PC-3 (cell line): ENCODE measurements around the gene DHX57. TPM values are rescaled to one million over a fixed set of nuclear protein-coding genes. Genes with fewer than 3 reads are reported as not detected.

Source experiments
- ATAC-seq: fragments of 200-7000 bp; cut with Tn5 transposase; 2 replicates; pipeline ENCODE4 v1.9.1; 2020; ENCODE audit warnings: mild to moderate bottlenecking, moderate library complexity
- BruUV-seq: library from RNA; stranded (reverse); fragments of 400-500 nt; replicated peaks from 2 replicates; lab custom pipeline; 2021; lab: Mats Ljungman, UMichigan
- CTCF ChIA-PET: fragments of 300-600 bp; sonication (Branson Sonifier 250); formaldehyde crosslinking; loops from one replicate; lab custom pipeline; 2022; ENCODE audit warnings: antibody characterized with exemption; lab: Charles Lee
- POLR2A ChIA-PET: fragments of 300-600 bp; sonication (Branson Sonifier 250); formaldehyde crosslinking; loops from one replicate; lab custom pipeline; 2022; ENCODE audit warnings: antibody characterized with exemption; ENCODE audit not compliant: unreplicated experiment; lab: Charles Lee
- DNase-seq: peaks from one replicate; pipeline ENCODE4 v3.0.0-alpha.2; 2015
- H2AFZ ChIP-seq: fragments of 300-600 bp; sonication (generic); 2 replicates; pipeline ENCODE4 v1.6.0; 2016; ENCODE audit warnings: antibody characterized with exemption, low read length
- H3F3A ChIP-seq: fragments of 300-600 bp; sonication (generic); one replicate; pipeline ENCODE4 v1.6.0; 2017; ENCODE audit warnings: antibody characterized with exemption, low read length, control low read depth, mild to moderate bottlenecking; ENCODE audit not compliant: unreplicated experiment
- H3K27ac ChIP-seq: fragments of 300-600 bp; sonication (generic); 2 replicates; pipeline ENCODE4 v1.5.1; 2016; ENCODE audit warnings: mild to moderate bottlenecking, low read length
- H3K27me3 ChIP-seq: fragments of 300-600 bp; sonication (generic); 2 replicates; pipeline ENCODE4 v1.6.1; 2016; ENCODE audit warnings: low read length, mixed read lengths
- H3K36me3 ChIP-seq: fragments of 300-600 bp; sonication (generic); 2 replicates; pipeline ENCODE4 v1.6.1; 2016; ENCODE audit warnings: low read depth, mixed run types, low read length, mixed read lengths
- H3K4me1 ChIP-seq: fragments of 300-600 bp; sonication (generic); 2 replicates; pipeline ENCODE4 v1.5.1; 2016; ENCODE audit warnings: low read length; ENCODE audit not compliant: insufficient read depth
- H3K4me2 ChIP-seq: fragments of 300-600 bp; sonication (generic); 2 replicates; pipeline ENCODE4 v1.6.0; 2016; ENCODE audit warnings: low read length
- H3K4me3 ChIP-seq: fragments of 300-600 bp; sonication (generic); 2 replicates; pipeline ENCODE4 v1.5.1; 2016; ENCODE audit warnings: mild to moderate bottlenecking, low read length, mixed read lengths
- H3K79me2 ChIP-seq: fragments of 300-600 bp; sonication (generic); 2 replicates; pipeline ENCODE4 v1.6.1; 2017; ENCODE audit warnings: low read length, mixed read lengths
- H3K9ac ChIP-seq: fragments of 300-600 bp; sonication (generic); 2 replicates; pipeline ENCODE4 v1.6.0; 2016; ENCODE audit warnings: mild to moderate bottlenecking, low read length
- H3K9me2 ChIP-seq: fragments of 300-600 bp; sonication (generic); replicated peaks from 2 replicates; pipeline ENCODE4 v1.6.1; 2016; ENCODE audit warnings: mixed run types, low read length, mixed read lengths
- H3K9me3 ChIP-seq: fragments of 300-600 bp; sonication (generic); 2 replicates; pipeline ENCODE4 v1.6.1; 2016; ENCODE audit warnings: low read length, mixed read lengths
- H4K20me1 ChIP-seq: fragments of 300-600 bp; sonication (generic); 2 replicates; pipeline ENCODE4 v1.6.1; 2016; ENCODE audit warnings: low read length, mixed read lengths
- EZH2 ChIP-seq: fragments of 300-600 bp; sonication (generic); IDR thresholded peaks from one replicate; pipeline ENCODE4 v1.6.1; 2017; ENCODE audit warnings: antibody characterized with exemption, mild to moderate bottlenecking, low read length; ENCODE audit not compliant: unreplicated experiment
- EZH2phosphoT487 ChIP-seq: fragments of 300-600 bp; sonication (generic); IDR thresholded peaks from 2 replicates; pipeline ENCODE4 v1.6.1; 2018; ENCODE audit warnings: mild to moderate bottlenecking, antibody characterized with exemption, low read length, borderline replicate concordance
- intact Hi-C: fragments of 100-400 bp; cut with micrococcal nuclease; formaldehyde crosslinking; loops from 2 replicates; pipeline ENCODE4 v1.9.0; 2023
- total RNA-seq: library from RNA; depleted of rRNA; stranded (reverse); fragments of >200 nt; gene quantifications from 2 replicates; pipeline ENCODE4 v1.2.3, GENCODE V29; 2014
- TF ChIP-seq, protein P1 (sequence below): fragments of 300-600 bp; sonication (generic); conservative IDR thresholded peaks from 2 replicates; pipeline ENCODE4 v1.5.1; 2017; ENCODE audit warnings: antibody characterized with exemption, low read depth, mild to moderate bottlenecking, low read length

DHX57 gene
- total RNA-seq, 1 experiment from 2014 or later, result 17.5 TPM

GRCh38 chr2:38815936-38816335 is 59.8 kb downstream of the DHX57 start:
- H4K20me1 ChIP-seq, result no peaks in the 10 kb centered on the region
- no TSS peak for BruUV-seq
- ChIA-PET CTCF (no interaction called here), POLR2A (no interaction called here)
- H3K9ac ChIP-seq, result no peak overlapping the region
- H3K9me2 ChIP-seq, result no peaks in the 10 kb centered on the region
- H3K4me3 ChIP-seq, result no peak overlapping the region
- no peaks in the 10 kb centered on the region for H3K79me2 ChIP-seq
- no peaks in the 10 kb centered on the region for H3K27me3 ChIP-seq
- H3K27ac ChIP-seq, result no peak overlapping the region
- H3K9me3 ChIP-seq, result no peaks in the 10 kb centered on the region
- peaks cover 21% of the 10 kb centered on the region for H3K36me3 ChIP-seq
- H3K4me1 ChIP-seq, result no peaks in the 10 kb centered on the region
- no peak overlapping the region for H2AFZ ChIP-seq
- no peak overlapping the region for H3K4me2 ChIP-seq
- DNase-seq (no peak), ATAC-seq (no peak)
- TF ChIP-seq EZH2 (no peak), EZH2phosphoT487 (no peak)
- TF ChIP-seq, protein P1, sequence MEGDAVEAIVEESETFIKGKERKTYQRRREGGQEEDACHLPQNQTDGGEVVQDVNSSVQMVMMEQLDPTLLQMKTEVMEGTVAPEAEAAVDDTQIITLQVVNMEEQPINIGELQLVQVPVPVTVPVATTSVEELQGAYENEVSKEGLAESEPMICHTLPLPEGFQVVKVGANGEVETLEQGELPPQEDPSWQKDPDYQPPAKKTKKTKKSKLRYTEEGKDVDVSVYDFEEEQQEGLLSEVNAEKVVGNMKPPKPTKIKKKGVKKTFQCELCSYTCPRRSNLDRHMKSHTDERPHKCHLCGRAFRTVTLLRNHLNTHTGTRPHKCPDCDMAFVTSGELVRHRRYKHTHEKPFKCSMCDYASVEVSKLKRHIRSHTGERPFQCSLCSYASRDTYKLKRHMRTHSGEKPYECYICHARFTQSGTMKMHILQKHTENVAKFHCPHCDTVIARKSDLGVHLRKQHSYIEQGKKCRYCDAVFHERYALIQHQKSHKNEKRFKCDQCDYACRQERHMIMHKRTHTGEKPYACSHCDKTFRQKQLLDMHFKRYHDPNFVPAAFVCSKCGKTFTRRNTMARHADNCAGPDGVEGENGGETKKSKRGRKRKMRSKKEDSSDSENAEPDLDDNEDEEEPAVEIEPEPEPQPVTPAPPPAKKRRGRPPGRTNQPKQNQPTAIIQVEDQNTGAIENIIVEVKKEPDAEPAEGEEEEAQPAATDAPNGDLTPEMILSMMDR, result no peak
- intact Hi-C loops, result no loop called here
- no peaks in the 10 kb centered on the region for H3F3A ChIP-seq

GRCh38 chr2:38810488-38810887 is 65.2 kb downstream of the DHX57 start:
- H3K9me3 ChIP-seq, result no peaks in the 10 kb centered on the region
- ChIA-PET CTCF (no interaction called here), POLR2A (no interaction called here)
- H2AFZ ChIP-seq, result no peak overlapping the region
- H4K20me1 ChIP-seq, result no peaks in the 10 kb centered on the region
- peaks cover 10% of the 10 kb centered on the region; the same call in 1 of the 2 replicates for H3K36me3 ChIP-seq
- no peak overlapping the region for H3K9ac ChIP-seq
- no peak overlapping the region for H3K27ac ChIP-seq
- H3K4me3 ChIP-seq, result no peak overlapping the region
- no peak for DNase-seq
- H3K9me2 ChIP-seq, result no peaks in the 10 kb centered on the region
- no peaks in the 10 kb centered on the region for H3K4me1 ChIP-seq
- no peaks in the 10 kb centered on the region for H3F3A ChIP-seq
- BruUV-seq, result no TSS peak
- intact Hi-C loops, result no loop called here
- no peak overlapping the region for H3K4me2 ChIP-seq
- ATAC-seq, result no peak
- H3K27me3 ChIP-seq, result no peaks in the 10 kb centered on the region
- TF ChIP-seq EZH2 (no peak), EZH2phosphoT487 (no peak)
- TF ChIP-seq, protein P1, result no peak
- H3K79me2 ChIP-seq, result no peaks in the 10 kb centered on the region

- no peaks in the 10 kb centered on the region for H3K79me2 ChIP-seq
- peaks cover 7% of the 10 kb centered on the region; the same call in 1 of the 2 replicates for H3K36me3 ChIP-seq
- no peaks in the 10 kb centered on the region for H3K9me3 ChIP-seq
- H3K9me2 ChIP-seq, result no peaks in the 10 kb centered on the region
- BruUV-seq, result no TSS peak
- no peak overlapping the region for H3K4me2 ChIP-seq
- DNase-seq, result no peak
- POLR2A ChIA-PET, result no interaction called here
- H4K20me1 ChIP-seq, result no peaks in the 10 kb centered on the region
- CTCF ChIA-PET, result no interaction called here
- no peaks in the 10 kb centered on the region for H3F3A ChIP-seq
- intact Hi-C loops, result no loop called here
- no peak overlapping the region for H2AFZ ChIP-seq
- H3K27me3 ChIP-seq, result no peaks in the 10 kb centered on the region
- no peaks in the 10 kb centered on the region for H3K4me1 ChIP-seq
- H3K27ac ChIP-seq, result no peak overlapping the region
- ATAC-seq, result no peak
- TF ChIP-seq EZH2 (no peak), EZH2phosphoT487 (no peak)
- TF ChIP-seq, protein P1, result no peak
- no peak overlapping the region for H3K9ac ChIP-seq
- no peak overlapping the region for H3K4me3 ChIP-seq
Observed at GRCh38 chr2:38808677-38809076, 67.1 kb downstream of the DHX57 start.
